Mesenchymal stem cell (in vitro differentiated cells and primary cell): ENCODE measurements around the gene DSCAML1.

Experiments used
- DNase-seq: peaks from one replicate; pipeline ENCODE4 v3.0.0-alpha.2; 2013
- H2AFZ ChIP-seq: one replicate; pipeline ENCODE4 v1.6.1; 2013; ENCODE audit warnings: low read depth, mild to moderate bottlenecking, control low read depth, inconsistent platforms, low read length, moderate library complexity
- H2AK5ac ChIP-seq: 2 replicates; pipeline ENCODE4 v1.6.1; 2013; ENCODE audit warnings: low read length, moderate library complexity, mild to moderate bottlenecking, inconsistent platforms; ENCODE audit not compliant: severe bottlenecking
- H2BK120ac ChIP-seq: one replicate; pipeline ENCODE4 v1.6.1; 2013; ENCODE audit warnings: low read depth, mild to moderate bottlenecking, inconsistent platforms, low read length, moderate library complexity
- H2BK12ac ChIP-seq, 2 experiments: one replicate each; pipeline ENCODE4 v1.6.1; 2013; ENCODE audit warnings: inconsistent platforms in 2 of 2, low read length in 2 of 2, mild to moderate bottlenecking in 2 of 2, moderate library complexity in 2 of 2, control low read depth in 1 of 2
- H2BK15ac ChIP-seq: one replicate; pipeline ENCODE4 v1.6.1; 2013; ENCODE audit warnings: mild to moderate bottlenecking, low read depth, inconsistent platforms; ENCODE audit not compliant: poor library complexity, severe bottlenecking
- H2BK5ac ChIP-seq: 2 replicates; pipeline ENCODE4 v1.6.1; 2013; ENCODE audit warnings: low read depth, mild to moderate bottlenecking, low read length, control low read depth, inconsistent platforms; ENCODE audit not compliant: poor library complexity, severe bottlenecking
- H3K14ac ChIP-seq, 2 experiments: one replicate each; pipeline ENCODE4 v1.6.1; 2013; ENCODE audit warnings: inconsistent platforms in 2 of 2, low read length in 2 of 2, control low read depth in 1 of 2, mild to moderate bottlenecking in 1 of 2, moderate library complexity in 1 of 2
- H3K18ac ChIP-seq, 2 experiments: one replicate each; pipeline ENCODE4 v1.6.1; 2013; ENCODE audit warnings: inconsistent platforms in 2 of 2, low read length in 2 of 2, control low read depth in 1 of 2, low read depth in 1 of 2, mild to moderate bottlenecking in 1 of 2
- H3K23ac ChIP-seq, 2 experiments: one replicate each; pipeline ENCODE4 v1.6.1; 2013; ENCODE audit warnings: inconsistent platforms in 2 of 2, low read length in 2 of 2, mild to moderate bottlenecking in 2 of 2, moderate library complexity in 2 of 2, control low read depth in 1 of 2
- H3K27ac ChIP-seq: 2 replicates; pipeline ENCODE4 v1.5.1; 2013; ENCODE audit warnings: mild to moderate bottlenecking, moderate library complexity, low read length, control low read depth, inconsistent platforms; ENCODE audit not compliant: poor library complexity, severe bottlenecking
- H3K27me3 ChIP-seq, 2 experiments: 2 replicates each; pipeline versions ENCODE4 v1.6.1 to v1.7.0; 2013; ENCODE audit warnings: low read length in 2 of 2, mild to moderate bottlenecking in 2 of 2, moderate library complexity in 2 of 2, control low read depth in 1 of 2, inconsistent platforms in 1 of 2; ENCODE audit not compliant: control insufficient read depth in 1 of 2, insufficient read depth in 1 of 2
- H3K36me3 ChIP-seq, 2 experiments: 2 replicates each; pipeline versions ENCODE4 v1.6.1 to v1.7.0; 2013; ENCODE audit warnings: low read length in 2 of 2, control low read depth in 1 of 2, inconsistent platforms in 1 of 2, low read depth in 1 of 2, mild to moderate bottlenecking in 1 of 2; ENCODE audit not compliant: insufficient read depth in 2 of 2, control insufficient read depth in 1 of 2
- H3K4ac ChIP-seq, 2 experiments: one replicate each; pipeline ENCODE4 v1.6.1; 2013; ENCODE audit warnings: inconsistent platforms in 2 of 2, low read length in 2 of 2, mild to moderate bottlenecking in 2 of 2, moderate library complexity in 2 of 2, control low read depth in 1 of 2, low read depth in 1 of 2
- H3K4me1 ChIP-seq: 2 replicates; pipeline ENCODE4 v1.6.1; 2013; ENCODE audit warnings: low read depth, low read length, control low read depth; ENCODE audit not compliant: control insufficient read depth, insufficient read depth
- H3K4me2 ChIP-seq: 2 replicates; pipeline ENCODE4 v1.6.1; 2013; ENCODE audit warnings: low read length, mild to moderate bottlenecking, inconsistent platforms; ENCODE audit not compliant: poor library complexity, severe bottlenecking
- H3K4me3 ChIP-seq, 2 experiments: 2 replicates each; pipeline versions ENCODE4 v1.5.1 to v1.7.0; 2013; ENCODE audit warnings: low read length in 2 of 2, mild to moderate bottlenecking in 2 of 2, control low read depth in 1 of 2, low read depth in 1 of 2; ENCODE audit not compliant: insufficient read depth in 1 of 2
- H3K79me1 ChIP-seq: replicated peaks from 2 replicates; pipeline ENCODE4 v1.6.1; 2013; ENCODE audit warnings: mild to moderate bottlenecking, control low read depth, low read length, inconsistent platforms; ENCODE audit not compliant: poor library complexity, severe bottlenecking
- H3K9ac ChIP-seq: 2 replicates; pipeline ENCODE4 v1.7.0; 2013; ENCODE audit warnings: mild to moderate bottlenecking, low read length, moderate library complexity
- H3K9me3 ChIP-seq: 2 replicates; pipeline ENCODE4 v1.7.0; 2013; ENCODE audit warnings: mild to moderate bottlenecking, low read length; ENCODE audit not compliant: control insufficient read depth
- H4K8ac ChIP-seq: one replicate; pipeline ENCODE4 v1.6.1; 2013; ENCODE audit warnings: inconsistent platforms, mild to moderate bottlenecking, low read length, moderate library complexity
- H4K91ac ChIP-seq: one replicate; pipeline ENCODE4 v1.6.1; 2013; ENCODE audit warnings: mild to moderate bottlenecking, low read length, inconsistent platforms
- WGBS: methylation state at CpG from one replicate; pipeline ENCODE4 v1.1.7; 2013; ENCODE audit warnings: mixed read lengths; 5-methylcytosine and 5-hydroxymethylcytosine counted together

Gene DSCAML1

DNA sequence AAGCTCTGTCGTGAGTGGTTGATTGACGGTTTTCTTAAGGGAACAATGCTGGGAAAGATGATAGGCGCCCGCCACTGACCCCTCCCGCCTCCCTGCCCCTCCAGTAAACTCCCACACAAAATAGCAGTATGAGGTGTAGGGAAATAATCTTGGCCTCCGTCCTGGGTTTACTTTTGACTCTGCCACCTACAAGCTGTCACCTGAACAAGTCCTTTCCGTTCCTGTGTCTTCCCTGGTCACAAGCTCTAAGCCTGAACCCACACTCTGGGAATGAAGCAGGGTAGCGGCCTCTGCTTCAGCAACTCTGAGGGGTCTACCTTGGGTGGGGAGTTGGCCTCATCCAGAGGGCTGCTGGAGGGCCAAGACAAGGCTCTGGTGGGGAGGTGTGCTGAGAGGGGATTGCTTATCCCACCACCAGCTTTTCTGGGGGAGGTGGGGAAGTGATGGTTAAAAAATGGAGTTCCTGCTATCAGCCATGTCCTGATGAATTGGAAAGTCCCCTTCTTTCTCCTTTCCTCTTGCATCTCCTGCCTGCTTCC lies 381.6 kb downstream of the DSCAML1 start:
- no peak overlapping the region for H2AFZ ChIP-seq
- DNase-seq, result no peak
- H3K4me3 ChIP-seq, result no peak overlapping the region
- H3K4ac ChIP-seq, result no peak overlapping the region
- H3K9me3 ChIP-seq, result no peaks in the 10 kb centered on the region
- H3K36me3 ChIP-seq, result peaks cover 25 to 37% of the 10 kb centered on the region in 2 experiments
- H3K14ac ChIP-seq, result no peak overlapping the region
- no peak overlapping the region for H3K18ac ChIP-seq
- H4K8ac ChIP-seq, result no peak overlapping the region
- H2AK5ac ChIP-seq, result no peak overlapping the region
- H2BK5ac ChIP-seq, result no peak overlapping the region
- no peak overlapping the region for H2BK120ac ChIP-seq
- H4K91ac ChIP-seq, result no peak overlapping the region
- H3K4me2 ChIP-seq, result peak overlapping the region; percentile 12
- H3K4me1 ChIP-seq, result peaks cover 8% of the 10 kb centered on the region
- H3K23ac ChIP-seq, result no peak overlapping the region
- no peaks in the 10 kb centered on the region for H3K79me1 ChIP-seq
- H2BK15ac ChIP-seq, result no peak overlapping the region
- WGBS, result over 99% methylated on average over 8 of the region's 8 CpGs
- no peak overlapping the region for H3K9ac ChIP-seq
- H3K27ac ChIP-seq, result no peak overlapping the region
- H2BK12ac ChIP-seq, result no peak overlapping the region
- H3K27me3 ChIP-seq, result peaks cover 7 to 12% of the 10 kb centered on the region in 2 experiments

DNA sequence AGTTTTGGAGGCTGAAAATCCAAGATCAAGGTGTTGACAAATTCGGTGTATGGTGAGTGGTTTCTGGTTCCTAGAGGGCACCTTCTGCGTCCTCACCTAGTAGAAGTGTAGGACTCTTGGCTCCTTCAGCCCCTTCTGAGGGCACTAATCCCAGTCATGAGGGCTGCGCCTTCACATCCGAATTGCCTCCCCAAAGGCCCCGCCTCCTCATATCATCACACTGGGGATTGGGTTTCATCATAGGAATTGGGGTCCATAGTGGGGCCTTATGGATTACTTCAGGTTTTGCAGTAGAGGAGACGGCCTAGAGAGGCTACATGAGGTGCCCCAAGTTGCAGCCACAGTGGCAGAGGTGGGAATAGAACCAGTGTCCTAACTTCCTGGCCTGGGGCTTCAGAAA lies 382.3 kb downstream of the DSCAML1 start:
- H2AFZ ChIP-seq, result no peak overlapping the region
- H3K4me1 ChIP-seq, result peaks cover 8% of the 10 kb centered on the region
- no peak overlapping the region for H3K14ac ChIP-seq
- H3K23ac ChIP-seq, result no peak overlapping the region
- no peak for DNase-seq
- H2BK12ac ChIP-seq, result no peak overlapping the region
- WGBS, result 100% methylated on average over 4 of the region's 6 CpGs
- no peak overlapping the region for H3K4ac ChIP-seq
- H2BK5ac ChIP-seq, result no peak overlapping the region
- peaks cover 7 to 12% of the 10 kb centered on the region in 2 experiments for H3K27me3 ChIP-seq
- no peak overlapping the region for H4K91ac ChIP-seq
- no peak overlapping the region for H2AK5ac ChIP-seq
- no peak overlapping the region for H3K4me2 ChIP-seq
- H3K18ac ChIP-seq, result no peak overlapping the region
- no peak overlapping the region for H4K8ac ChIP-seq
- no peak overlapping the region for H2BK15ac ChIP-seq
- H3K9ac ChIP-seq, result no peak overlapping the region
- H3K36me3 ChIP-seq, result peaks cover 29 to 44% of the 10 kb centered on the region in 2 experiments
- H2BK120ac ChIP-seq, result no peak overlapping the region
- no peaks in the 10 kb centered on the region for H3K9me3 ChIP-seq
- no peak overlapping the region for H3K27ac ChIP-seq
- H3K4me3 ChIP-seq, result no peak overlapping the region
- no peaks in the 10 kb centered on the region for H3K79me1 ChIP-seq

DNA sequence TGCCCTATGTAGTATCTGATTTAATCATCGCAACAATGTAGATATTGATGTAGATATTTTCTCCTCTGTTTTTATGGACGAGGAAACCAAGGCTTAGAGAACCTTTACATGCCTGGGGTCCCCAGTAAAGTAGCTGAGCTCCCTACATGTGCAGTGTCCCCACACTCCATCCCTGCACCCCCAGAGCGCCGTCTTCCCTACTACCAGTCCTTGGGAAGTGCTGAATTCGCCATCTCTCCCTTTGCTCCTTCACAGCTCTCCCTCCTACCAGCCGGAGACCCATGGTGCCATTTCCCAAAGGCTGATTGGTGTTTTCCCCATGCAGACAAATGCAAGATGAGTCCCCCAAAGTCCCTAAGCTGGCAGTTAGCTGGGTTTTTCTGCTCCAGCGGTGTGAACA lies 383.4 kb downstream of the DSCAML1 start:
- Histone ChIP-seq H3K9ac (no peak overlapping the region), H2AK5ac (no peak overlapping the region), H2BK15ac (no peak overlapping the region), H3K4ac (no peak overlapping the region), H3K9me3 (no peaks in the 10 kb centered on the region), H2AFZ (no peak overlapping the region), H2BK5ac (no peak overlapping the region), H3K27me3 (peaks cover 7 to 12% of the 10 kb centered on the region in 2 experiments), H3K4me3 (no peak overlapping the region), H2BK12ac (no peak overlapping the region), H3K23ac (no peak overlapping the region), H3K14ac (no peak overlapping the region), H4K91ac (no peak overlapping the region), H2BK120ac (no peak overlapping the region), H3K18ac (no peak overlapping the region), H3K4me1 (peaks cover 3% of the 10 kb centered on the region), H4K8ac (no peak overlapping the region), H3K79me1 (no peaks in the 10 kb centered on the region), H3K4me2 (no peak overlapping the region), H3K27ac (no peak overlapping the region), H3K36me3 (peaks cover 40 to 55% of the 10 kb centered on the region in 2 experiments)
- over 99% methylated on average over 6 of the region's 7 CpGs for WGBS
- DNase-seq, result no peak

DNA sequence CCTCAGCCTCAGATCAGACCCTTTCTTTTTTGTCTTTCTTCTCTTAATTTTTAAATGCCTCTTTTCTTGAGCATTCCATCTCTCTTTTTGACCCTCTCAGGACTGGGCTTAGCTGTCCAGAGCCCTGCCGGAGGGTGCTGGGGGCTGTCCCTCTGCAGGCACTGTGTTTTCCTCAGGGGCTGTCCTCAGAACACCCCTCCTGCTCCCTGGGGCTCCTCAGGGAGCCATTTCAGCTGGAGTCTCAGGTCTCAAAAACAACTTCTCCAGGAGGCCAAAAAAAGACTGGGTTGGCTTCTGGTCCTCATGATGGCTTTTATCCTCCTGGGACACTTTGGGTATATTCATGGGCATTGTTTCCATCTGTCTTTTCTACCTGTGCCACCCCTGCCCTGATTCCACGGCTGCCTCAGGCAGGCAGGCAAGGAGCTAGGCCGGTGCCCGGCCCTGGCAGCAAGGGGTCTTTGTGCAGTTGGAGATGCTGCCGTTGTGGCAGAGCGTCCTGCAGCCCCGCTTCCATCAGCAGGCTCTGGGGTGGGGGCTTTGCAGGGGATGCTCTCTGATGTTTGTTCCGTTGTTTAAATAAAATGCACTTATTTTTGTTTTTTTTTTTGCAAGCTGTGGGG lies 384.3 kb downstream of the DSCAML1 start:
- Histone ChIP-seq H2AK5ac (no peak overlapping the region), H2BK12ac (no peak overlapping the region), H2BK120ac (no peak overlapping the region), H3K14ac (no peak overlapping the region), H3K18ac (no peak overlapping the region), H3K4me1 (peaks cover 6% of the 10 kb centered on the region), H3K4me3 (no peak overlapping the region), H3K23ac (no peak overlapping the region), H2BK5ac (no peak overlapping the region), H2BK15ac (no peak overlapping the region), H3K27me3 (peaks cover 7 to 11% of the 10 kb centered on the region in 2 experiments), H3K27ac (no peak overlapping the region), H3K4ac (no peak overlapping the region), H2AFZ (no peak overlapping the region), H3K79me1 (no peaks in the 10 kb centered on the region), H4K8ac (no peak overlapping the region), H3K36me3 (peaks cover 49 to 63% of the 10 kb centered on the region in 2 experiments), H4K91ac (no peak overlapping the region), H3K9me3 (no peaks in the 10 kb centered on the region), H3K4me2 (no peak overlapping the region), H3K9ac (no peak overlapping the region)
- DNase-seq, result no peak
- 89% methylated on average over 8 of the region's 8 CpGs for WGBS
